AG10803 (cell line): ENCODE measurements around the gene LLGL2.
A peak's percentile ranks its signal among the peaks of the same experiment; 100 is the strongest.
"Not testable (repeated sequence)": the region's sequence is repeated elsewhere in the genome, so short reads cannot be mapped to it uniquely, and the experiment has no call there.

ENCODE experiments used
- DNase-seq: peaks from one replicate; pipeline ENCODE4 v3.0.0; 2010; ENCODE audit warnings: low read depth
- H3K4me3 ChIP-seq: 2 replicates; pipeline ENCODE4 v1.5.1; 2011; ENCODE audit warnings: mild to moderate bottlenecking, low read length, control low read depth
- TF ChIP-seq, protein P1 (sequence below): conservative IDR thresholded peaks from 2 replicates; pipeline ENCODE4 v1.5.1; 2011; ENCODE audit warnings: mild to moderate bottlenecking, low read length, control low read depth, inconsistent platforms

The LLGL2 gene

GRCh38 chr17:75589012-75589918 is 63.8 kb downstream of the LLGL2 start:
- H3K4me3 ChIP-seq: peak overlapping the region; percentile 64
- DNase-seq: peak; percentile 77
- TF ChIP-seq, protein P1, sequence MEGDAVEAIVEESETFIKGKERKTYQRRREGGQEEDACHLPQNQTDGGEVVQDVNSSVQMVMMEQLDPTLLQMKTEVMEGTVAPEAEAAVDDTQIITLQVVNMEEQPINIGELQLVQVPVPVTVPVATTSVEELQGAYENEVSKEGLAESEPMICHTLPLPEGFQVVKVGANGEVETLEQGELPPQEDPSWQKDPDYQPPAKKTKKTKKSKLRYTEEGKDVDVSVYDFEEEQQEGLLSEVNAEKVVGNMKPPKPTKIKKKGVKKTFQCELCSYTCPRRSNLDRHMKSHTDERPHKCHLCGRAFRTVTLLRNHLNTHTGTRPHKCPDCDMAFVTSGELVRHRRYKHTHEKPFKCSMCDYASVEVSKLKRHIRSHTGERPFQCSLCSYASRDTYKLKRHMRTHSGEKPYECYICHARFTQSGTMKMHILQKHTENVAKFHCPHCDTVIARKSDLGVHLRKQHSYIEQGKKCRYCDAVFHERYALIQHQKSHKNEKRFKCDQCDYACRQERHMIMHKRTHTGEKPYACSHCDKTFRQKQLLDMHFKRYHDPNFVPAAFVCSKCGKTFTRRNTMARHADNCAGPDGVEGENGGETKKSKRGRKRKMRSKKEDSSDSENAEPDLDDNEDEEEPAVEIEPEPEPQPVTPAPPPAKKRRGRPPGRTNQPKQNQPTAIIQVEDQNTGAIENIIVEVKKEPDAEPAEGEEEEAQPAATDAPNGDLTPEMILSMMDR: peak; percentile 30

- no peak for DNase-seq
- peak overlapping the region; percentile 64 for H3K4me3 ChIP-seq
- TF ChIP-seq, protein P1: no peak
Observed at GRCh38 chr17:75589919-75590303, 64.4 kb downstream of the LLGL2 start.

- no peak overlapping the region for H3K4me3 ChIP-seq
- TF ChIP-seq, protein P1: no peak
- no peak for DNase-seq
Observed at GRCh38 chr17:75590314-75590761, 64.8 kb downstream of the LLGL2 start.

GRCh38 chr17:75590849-75591721 is 65.6 kb downstream of the LLGL2 start:
- TF ChIP-seq, protein P1: no peak
- no peak overlapping the region for H3K4me3 ChIP-seq
- DNase-seq: no peak

GRCh38 chr17:75591722-75592302 is 66.3 kb downstream of the LLGL2 start:
- DNase-seq: no peak
- H3K4me3 ChIP-seq: no peak overlapping the region
- TF ChIP-seq, protein P1: no peak

- no peak for DNase-seq
- H3K4me3 ChIP-seq: no peak overlapping the region
- TF ChIP-seq, protein P1: no peak
Observed at GRCh38 chr17:75592348-75593020, 67.0 kb downstream of the LLGL2 start.

DNA sequence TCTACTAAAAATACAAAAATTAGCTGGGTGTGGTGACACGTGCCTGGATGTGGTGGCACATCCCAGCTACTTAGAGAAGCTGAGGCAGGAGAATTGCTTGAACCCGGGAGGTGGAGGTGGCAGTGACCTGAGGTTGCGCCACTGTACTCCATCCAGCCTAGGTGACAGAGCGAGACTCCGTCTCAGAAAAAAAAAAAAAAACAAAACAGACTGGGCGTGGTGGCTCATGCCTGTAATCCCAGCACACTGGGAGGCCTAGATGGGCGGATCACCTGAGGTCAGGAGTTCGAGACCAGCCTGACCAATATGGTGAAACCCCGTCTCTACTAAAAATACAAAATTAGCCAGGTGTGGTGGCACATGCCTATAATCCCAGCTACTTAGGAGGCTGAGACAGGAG is 67.9 kb downstream of the LLGL2 start:
- not testable (repeated sequence) for H3K4me3 ChIP-seq, DNase-seq
